Adipocyte (in vitro differentiated cells): Measurements from ENCODE around the gene C2orf92.
"Not testable (repeated sequence)": the region's sequence is repeated elsewhere in the genome, so short reads cannot be mapped to it uniquely, and the experiment has no call there.

ENCODE experiments used
- DNase-seq: peaks from one replicate; pipeline ENCODE4 v3.0.0-alpha.2; 2015; ENCODE audit warnings: low read depth
- H3K27me3 ChIP-seq: replicated peaks from 2 replicates; pipeline ENCODE4 v1.7.0; 2013; ENCODE audit warnings: mild to moderate bottlenecking, low read length, moderate library complexity; ENCODE audit not compliant: control insufficient read depth, insufficient read depth
- H3K36me3 ChIP-seq: 2 replicates; pipeline ENCODE4 v1.7.0; 2013; ENCODE audit warnings: low read length, mild to moderate bottlenecking, moderate library complexity; ENCODE audit not compliant: control insufficient read depth, insufficient read depth, severe bottlenecking
- H3K4me1 ChIP-seq: 2 replicates; pipeline ENCODE4 v1.7.0; 2013; ENCODE audit warnings: mild to moderate bottlenecking, low read length, moderate library complexity; ENCODE audit not compliant: control insufficient read depth, insufficient read depth
- H3K4me3 ChIP-seq: 2 replicates; pipeline ENCODE4 v1.7.0; 2013; ENCODE audit warnings: mild to moderate bottlenecking, low read length, moderate library complexity
- H3K9ac ChIP-seq: 2 replicates; pipeline ENCODE4 v1.7.0; 2013; ENCODE audit warnings: mild to moderate bottlenecking, low read length, moderate library complexity
- H3K9me3 ChIP-seq: 2 replicates; pipeline ENCODE4 v1.7.0; 2013; ENCODE audit warnings: mild to moderate bottlenecking, low read length, moderate library complexity; ENCODE audit not compliant: control insufficient read depth

C2orf92 gene

DNA sequence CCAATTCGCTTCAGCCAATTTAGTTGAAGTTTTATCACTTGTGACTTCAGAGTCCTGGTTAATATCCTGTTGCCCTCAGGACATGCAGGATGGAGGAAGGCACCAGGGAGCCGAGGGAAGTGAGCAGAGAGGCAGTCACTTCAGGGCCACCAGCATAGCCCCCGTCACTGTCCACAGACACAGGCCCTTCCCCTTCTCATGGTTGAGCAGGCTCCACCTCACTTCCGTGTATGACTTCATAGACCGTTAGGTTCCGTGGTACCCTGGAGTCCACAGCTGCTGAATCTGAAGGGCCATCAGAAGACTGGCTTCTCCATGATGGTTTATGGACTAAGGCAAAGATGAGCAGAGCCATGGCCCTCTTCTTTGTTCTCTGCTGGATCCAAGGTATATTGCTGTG, at the start of gene C2orf92:
Gene C2orf92, plus strand, starts transcription at position 266 of the 400 bp plus-strand sequence. Its CDS starts 76 bp downstream, at position 342.
- no peak within 1 kb of the TSS for H3K9ac ChIP-seq
- DNase-seq, result no peak
- H3K9me3 ChIP-seq, result no peaks in the 10 kb centered on the region
- H3K4me1 ChIP-seq, result peaks cover 5% of the 10 kb centered on the region
- no peaks in the 10 kb centered on the region for H3K27me3 ChIP-seq
- H3K4me3 ChIP-seq, result no peak within 1 kb of the TSS
- no peaks in the 10 kb centered on the region for H3K36me3 ChIP-seq

DNA sequence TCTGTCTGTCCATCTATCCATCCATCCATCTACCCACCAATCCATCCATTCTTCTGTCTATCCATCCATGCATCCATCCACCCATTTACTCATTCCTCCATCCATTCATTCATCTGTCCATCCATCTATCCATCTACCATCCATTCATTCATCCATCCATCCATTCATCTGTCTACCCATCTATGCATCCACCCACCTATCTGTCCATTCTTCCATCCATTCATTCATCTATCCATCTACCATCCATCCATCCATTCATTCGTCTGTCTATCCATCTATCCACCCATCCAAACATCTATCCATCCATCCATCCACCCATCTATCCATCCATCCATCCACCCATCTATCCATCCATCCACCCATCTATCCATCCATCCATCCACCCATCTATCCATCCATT, 49.0 kb upstream of the C2orf92 start:
- not testable (repeated sequence) for H3K36me3 ChIP-seq, H3K9ac ChIP-seq, H3K4me1 ChIP-seq, DNase-seq, H3K9me3 ChIP-seq, H3K27me3 ChIP-seq, H3K4me3 ChIP-seq

DNA sequence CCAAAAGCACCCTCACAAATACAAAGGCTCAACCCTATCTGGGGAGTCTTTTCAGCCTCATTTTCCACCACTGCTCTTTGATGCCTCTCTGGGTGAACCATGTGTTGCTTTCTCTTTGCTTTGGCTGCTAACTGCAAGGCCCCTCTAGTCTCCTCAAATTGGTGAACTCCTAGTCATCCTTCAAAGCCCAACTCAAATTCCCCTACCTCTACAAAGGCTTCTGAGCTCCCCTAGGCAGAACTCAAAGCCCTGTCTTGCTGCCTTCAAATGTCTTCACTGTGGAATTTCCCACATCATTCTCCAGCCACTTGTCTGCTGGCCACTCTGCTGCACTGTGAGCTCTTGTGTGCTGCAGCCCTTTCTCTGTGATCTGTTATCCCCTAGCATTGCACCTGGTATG, 46.5 kb upstream of the C2orf92 start:
- not testable (repeated sequence) for DNase-seq, H3K9ac ChIP-seq, H3K27me3 ChIP-seq, H3K4me1 ChIP-seq, H3K4me3 ChIP-seq, H3K9me3 ChIP-seq, H3K36me3 ChIP-seq

DNA sequence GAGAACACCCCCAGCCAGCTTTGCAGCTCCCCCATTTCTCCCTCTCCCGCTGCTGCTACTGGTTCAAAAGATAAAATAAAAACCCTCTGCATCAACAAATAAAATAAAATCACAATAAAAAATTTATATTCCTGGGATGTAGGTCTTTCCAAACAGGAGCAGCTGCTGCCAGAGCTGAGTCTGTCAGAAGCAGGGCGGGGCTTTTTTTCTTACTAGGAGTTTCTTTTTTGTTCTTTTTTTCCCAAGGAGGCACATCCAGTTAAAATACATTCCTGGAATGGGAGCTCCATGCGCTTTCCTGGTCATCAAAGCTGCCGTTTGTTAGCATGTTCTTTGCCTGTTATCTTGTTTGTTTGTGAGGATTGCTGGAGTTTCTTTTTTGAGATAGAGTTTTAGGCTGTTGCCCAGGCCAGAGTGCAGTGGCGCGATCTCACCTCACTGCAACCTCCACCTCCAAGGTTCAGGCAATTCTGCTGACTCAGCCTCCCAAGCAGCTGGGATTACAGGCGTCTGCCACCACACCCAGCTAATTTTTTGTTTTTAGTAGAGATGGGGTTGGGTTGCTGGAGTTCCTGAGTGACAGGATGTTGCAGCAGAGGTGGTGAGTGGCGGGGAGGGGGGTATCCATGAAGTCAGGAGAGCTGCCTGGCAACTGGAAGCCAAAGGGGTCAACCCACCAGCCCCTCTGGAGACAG, 44.0 kb upstream of the C2orf92 start:
- not testable (repeated sequence) for H3K9me3 ChIP-seq, H3K9ac ChIP-seq, H3K27me3 ChIP-seq, DNase-seq, H3K4me3 ChIP-seq, H3K4me1 ChIP-seq, H3K36me3 ChIP-seq

DNA sequence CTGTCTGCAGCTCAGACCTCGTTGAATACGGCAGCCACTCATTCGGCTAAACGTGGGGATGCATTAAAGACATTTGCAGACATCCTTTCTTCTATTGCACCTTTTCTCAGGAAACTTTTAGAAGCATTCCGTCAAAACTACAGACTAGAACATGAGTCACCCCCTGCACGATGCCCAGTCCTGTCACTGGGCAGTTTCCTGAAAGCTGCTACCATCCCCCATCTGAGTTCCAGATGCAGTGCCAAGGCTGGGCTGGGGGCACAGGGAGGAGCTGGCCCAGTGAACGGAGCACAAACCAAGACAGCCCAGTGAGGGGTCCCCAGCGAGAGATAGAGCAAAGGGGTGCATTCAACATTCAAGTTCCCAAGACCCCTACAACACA, 43.5 kb upstream of the C2orf92 start:
- H3K36me3 ChIP-seq, DNase-seq, H3K9ac ChIP-seq, H3K9me3 ChIP-seq, H3K4me3 ChIP-seq, H3K4me1 ChIP-seq, H3K27me3 ChIP-seq: not testable (repeated sequence)

DNA sequence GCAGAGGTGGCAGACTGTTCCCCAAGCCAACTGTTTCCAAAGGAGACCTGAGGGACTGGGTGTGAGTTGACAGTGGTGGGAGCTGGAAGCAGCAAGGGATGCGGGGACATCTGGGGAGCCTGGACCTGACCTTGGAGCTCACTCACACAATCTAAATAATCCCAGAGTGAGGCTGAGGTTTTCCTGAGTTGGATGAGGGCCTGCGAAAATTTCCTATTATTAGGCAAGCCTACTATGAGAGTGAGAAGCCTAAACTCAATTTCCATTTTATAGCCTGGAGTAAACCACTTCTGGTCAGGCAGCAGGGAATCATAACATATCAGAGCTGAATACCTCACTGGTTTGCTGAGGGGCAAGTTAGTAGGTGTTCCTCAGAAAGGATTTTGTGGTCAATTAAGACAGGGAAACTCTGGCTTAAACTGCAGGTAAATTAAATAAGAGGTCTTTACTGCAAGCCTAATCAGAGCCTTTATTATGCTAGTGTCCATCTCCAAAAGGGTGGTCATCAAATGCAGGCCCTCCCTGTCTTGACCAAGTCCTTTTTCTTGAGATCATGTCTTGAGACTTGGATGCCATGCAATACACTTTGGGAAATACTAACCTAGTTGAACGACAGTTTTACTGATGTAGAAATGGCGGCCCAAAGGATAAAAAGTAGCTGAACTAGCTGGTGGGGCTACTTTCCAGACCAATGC, 25.3 kb upstream of the C2orf92 start:
- H3K36me3 ChIP-seq, result peaks cover 21% of the 10 kb centered on the region
- no peak for DNase-seq
- no peak overlapping the region for H3K9ac ChIP-seq
- H3K4me3 ChIP-seq, result no peak overlapping the region
- H3K9me3 ChIP-seq, result no peaks in the 10 kb centered on the region
- no peaks in the 10 kb centered on the region for H3K27me3 ChIP-seq
- H3K4me1 ChIP-seq, result peaks cover 18% of the 10 kb centered on the region

DNA sequence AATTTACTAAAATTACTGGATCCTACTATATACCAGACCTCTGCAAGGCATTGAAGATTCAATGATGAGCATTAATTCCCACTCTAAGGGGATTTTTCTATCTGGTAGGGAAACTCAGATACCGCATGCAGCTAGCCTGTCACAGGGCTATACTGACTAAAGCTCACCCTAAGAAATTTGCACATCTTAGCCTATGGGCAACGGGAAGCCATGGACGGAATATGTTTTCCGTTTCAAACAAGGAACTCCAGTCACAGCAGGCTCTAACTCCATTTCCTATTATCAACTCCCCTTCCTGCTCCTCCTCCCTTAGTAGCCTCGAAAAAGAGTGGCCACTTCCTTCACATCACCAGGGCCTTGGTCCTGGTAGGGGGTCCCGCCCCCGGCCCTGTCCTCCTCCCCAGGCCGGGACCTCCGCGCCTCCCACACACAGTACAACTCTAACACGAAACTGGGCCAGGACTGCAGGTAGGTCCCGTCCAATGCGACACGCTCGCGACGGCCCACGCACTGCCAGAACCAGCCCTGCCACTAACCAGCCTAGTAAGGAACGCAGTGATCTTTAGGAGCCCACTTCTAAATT, 24.3 kb upstream of the C2orf92 start:
- Histone ChIP-seq H3K9me3 (no peaks in the 10 kb centered on the region), H3K36me3 (peaks cover 29% of the 10 kb centered on the region), H3K4me3 (peak overlapping the region; percentile 98), H3K9ac (peak overlapping the region; percentile 99), H3K4me1 (peaks cover 18% of the 10 kb centered on the region), H3K27me3 (no peaks in the 10 kb centered on the region)
- no peak for DNase-seq

DNA sequence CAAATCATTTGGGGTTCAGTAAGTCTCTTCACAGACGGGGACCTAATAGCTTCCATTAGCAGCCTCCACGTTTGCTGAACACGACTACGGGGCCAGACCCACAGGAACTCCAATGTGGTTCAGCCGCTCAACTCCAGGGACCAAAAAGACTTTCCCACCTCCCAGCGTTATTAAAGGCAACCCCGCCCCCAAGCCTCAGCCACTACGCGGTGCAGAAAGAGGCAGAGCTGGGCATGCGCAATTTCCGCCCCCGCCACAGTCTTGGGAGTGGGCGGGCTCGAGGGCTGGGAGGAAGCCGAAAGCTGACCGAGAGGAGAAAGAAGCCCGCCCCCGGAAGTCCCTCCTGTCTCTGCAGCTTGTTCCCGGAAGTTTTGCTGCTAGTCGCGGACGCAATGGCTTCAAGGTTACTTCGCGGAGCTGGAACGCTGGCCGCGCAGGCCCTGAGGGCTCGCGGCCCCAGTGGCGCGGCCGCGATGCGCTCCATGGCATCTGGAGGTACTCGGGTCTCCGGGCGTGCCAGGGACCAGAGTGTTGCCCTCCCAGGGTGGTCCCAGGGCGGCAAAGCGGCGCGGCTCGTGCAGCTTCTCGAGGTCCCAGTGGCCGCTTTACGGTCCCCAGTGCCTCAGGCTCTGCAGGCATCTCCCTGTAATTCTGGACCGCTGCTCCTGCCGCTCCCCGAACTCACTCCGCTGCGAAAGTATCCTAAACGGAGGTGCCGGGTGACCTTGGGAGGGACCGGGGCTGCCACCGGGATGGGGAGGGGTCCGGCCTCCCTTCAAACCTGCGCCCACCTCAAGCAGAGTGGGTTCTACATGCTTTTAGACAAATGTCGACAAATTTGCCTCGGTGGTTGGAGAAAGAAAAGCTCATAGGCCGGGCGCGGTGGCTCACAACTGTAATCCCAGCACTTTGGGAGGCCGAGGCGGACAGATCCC, 23.6 kb upstream of the C2orf92 start, which contains the start of gene COX5B:
Gene COX5B, plus strand, starts transcription at position 368 of the 935 bp plus-strand sequence. Its CDS starts 25 bp downstream, at position 393.
- peak within 1 kb of the TSS; percentile 98 for H3K4me3 ChIP-seq

DNA sequence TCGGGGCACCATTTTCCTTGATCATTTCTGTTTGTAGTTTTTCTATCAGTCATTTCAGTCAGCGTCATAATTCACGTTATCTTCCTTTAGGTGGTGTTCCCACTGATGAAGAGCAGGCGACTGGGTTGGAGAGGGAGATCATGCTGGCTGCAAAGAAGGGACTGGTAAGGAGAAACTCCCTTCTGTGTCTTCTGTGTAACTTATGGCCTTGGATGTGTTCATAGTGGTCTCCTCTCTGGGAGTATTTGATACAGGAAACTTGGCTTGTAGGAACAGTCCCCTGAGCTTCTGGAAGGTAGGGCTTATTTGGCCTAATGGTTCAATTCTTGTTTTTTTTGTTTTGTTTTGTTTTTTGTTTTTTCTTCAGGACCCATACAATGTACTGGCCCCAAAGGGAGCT, 22.5 kb upstream of the C2orf92 start:
- H3K27me3 ChIP-seq, result no peaks in the 10 kb centered on the region
- H3K9me3 ChIP-seq, result no peaks in the 10 kb centered on the region
- H3K9ac ChIP-seq, result peak overlapping the region; percentile 99
- DNase-seq, result no peak
- peaks cover 18% of the 10 kb centered on the region for H3K4me1 ChIP-seq
- H3K4me3 ChIP-seq, result peak overlapping the region; percentile 98
- peaks cover 37% of the 10 kb centered on the region for H3K36me3 ChIP-seq

More for the DNA sequence above, 23.6 kb upstream of the C2orf92 start, which contains the start of gene COX5B:
- DNase-seq, result peak; percentile 100
- Histone ChIP-seq H3K9me3 (no peaks in the 10 kb centered on the region), H3K4me1 (peaks cover 18% of the 10 kb centered on the region), H3K36me3 (peaks cover 34% of the 10 kb centered on the region), H3K9ac (peak within 1 kb of the TSS; percentile 99), H3K27me3 (no peaks in the 10 kb centered on the region)

DNA sequence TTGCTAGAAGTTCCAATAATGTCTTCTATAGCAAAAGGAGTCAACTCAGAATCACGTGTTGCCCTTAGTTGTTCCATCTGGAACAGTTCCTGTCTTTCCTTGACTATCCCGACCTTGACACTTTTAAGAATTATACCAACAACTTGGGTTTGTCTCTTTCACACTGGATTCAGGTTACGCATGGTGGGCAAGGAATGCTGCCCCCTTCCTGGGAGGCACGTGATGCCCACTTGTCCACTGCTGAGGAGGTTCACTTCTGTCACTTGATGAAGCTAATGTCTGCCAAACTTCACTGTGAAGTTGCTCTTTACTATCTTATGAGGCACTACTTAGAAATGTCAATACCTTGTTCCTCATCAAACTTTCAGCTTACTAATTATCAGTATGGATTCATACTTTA, 18.4 kb upstream of the C2orf92 start:
- Histone ChIP-seq H3K4me3 (no peak overlapping the region), H3K9me3 (peaks cover 12% of the 10 kb centered on the region), H3K27me3 (no peaks in the 10 kb centered on the region), H3K9ac (no peak overlapping the region), H3K4me1 (peaks cover 12% of the 10 kb centered on the region), H3K36me3 (peaks cover 57% of the 10 kb centered on the region)
- no peak for DNase-seq

DNA sequence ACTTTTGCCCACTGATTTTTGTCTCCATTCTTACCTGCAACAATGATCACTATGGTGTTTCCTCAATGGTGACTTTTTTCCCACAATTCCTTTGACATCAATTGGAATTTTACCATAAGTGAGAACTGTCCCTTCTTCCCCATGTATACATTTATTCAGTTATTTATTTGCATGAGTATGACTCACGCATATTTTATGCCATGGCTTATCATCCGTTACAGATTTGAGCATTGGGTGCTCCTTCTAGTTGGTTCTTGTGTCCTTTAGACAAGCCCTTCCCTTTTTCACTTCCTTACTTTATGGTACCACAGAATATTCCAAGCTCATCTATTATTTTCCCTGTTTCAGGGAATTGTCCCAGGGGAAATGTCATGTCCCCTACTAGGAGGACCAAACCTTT, 16.0 kb upstream of the C2orf92 start:
- Histone ChIP-seq H3K36me3 (peaks cover 65% of the 10 kb centered on the region), H3K4me3 (no peak overlapping the region), H3K4me1 (no peaks in the 10 kb centered on the region), H3K27me3 (no peaks in the 10 kb centered on the region), H3K9me3 (peaks cover 12% of the 10 kb centered on the region), H3K9ac (no peak overlapping the region)
- no peak for DNase-seq
